ENCODE data around the gene CMC1. TPM values are rescaled to one million over a fixed set of nuclear protein-coding genes. Genes with fewer than 3 reads are reported as not detected.
A peak's percentile ranks its signal among the peaks of the same experiment; 100 is the strongest.

Gene CMC1
- total RNA-seq, 1 experiment from 2014 or later: 15.9 TPM

DNA sequence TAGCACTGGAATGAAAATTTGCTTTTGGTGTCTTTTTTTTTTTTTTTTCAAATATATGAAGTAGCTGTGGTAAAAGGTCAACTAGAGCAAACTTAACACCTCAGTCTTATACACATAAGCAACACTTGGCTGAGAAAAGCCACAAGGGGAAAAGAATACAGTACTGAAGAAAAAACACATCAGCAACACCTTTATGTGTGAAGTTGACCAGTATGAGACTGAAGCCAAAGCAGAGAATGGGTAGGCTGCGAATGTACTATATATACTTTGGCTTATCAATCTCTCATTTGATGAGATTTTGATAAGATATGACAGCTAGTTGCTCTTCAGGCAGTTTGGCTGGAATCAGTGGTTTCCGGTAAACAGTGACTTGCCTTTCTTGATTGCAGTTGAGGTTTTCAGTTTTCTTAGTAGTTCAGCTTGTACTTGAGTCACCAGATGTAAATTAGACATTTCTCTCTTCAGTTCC, 85.1 kb downstream of the CMC1 start:
- ATAC-seq (no peak), DNase-seq (ENCODE audit: low read depth, low spot score) (no peak)
- Histone ChIP-seq H3K4me1 (ENCODE audit: control insufficient read depth, insufficient read depth, low read length) (no peaks in the 10 kb centered on the region), H3K27me3 (ENCODE audit: control insufficient read depth, insufficient read depth, low read length) (no peaks in the 10 kb centered on the region), H3K36me3 (ENCODE audit: control insufficient read depth, insufficient read depth, low read length) (peaks cover 19% of the 10 kb centered on the region), H3K4me3 (ENCODE audit: low read depth in 2 of 2, low read length in 2 of 2) (no peak overlapping the region), H3K27ac (ENCODE audit: low read length) (no peak overlapping the region), H3K9me3 (ENCODE audit: control insufficient read depth, insufficient read depth, low read depth, low read length) (no peaks in the 10 kb centered on the region)
- intact Hi-C loops (cut with micrococcal nuclease; ENCODE audit: unreplicated experiment) (no loop called here), in situ Hi-C loops (cut with HindIII; ENCODE audit: low pct_unique_long_range_greater_than_20kb, low sequenced_read_pairs) (no loop called here)
- ChIA-PET POLR2A (no interaction called here), CTCF (interaction anchor here (0.6 to 1.2 kb wide), 2 partner anchors 215 to 615 kb away, joined by 5 read pairs; no protein-coding TSS in a partner anchor)
- BruUV-seq (replicated peaks): no TSS peak
- no peak for TF ChIP-seq POLR2AphosphoS5 (IDR thresholded peaks at IDR 0.05; ENCODE audit: low read depth, low read length)
- TF ChIP-seq, protein P1, sequence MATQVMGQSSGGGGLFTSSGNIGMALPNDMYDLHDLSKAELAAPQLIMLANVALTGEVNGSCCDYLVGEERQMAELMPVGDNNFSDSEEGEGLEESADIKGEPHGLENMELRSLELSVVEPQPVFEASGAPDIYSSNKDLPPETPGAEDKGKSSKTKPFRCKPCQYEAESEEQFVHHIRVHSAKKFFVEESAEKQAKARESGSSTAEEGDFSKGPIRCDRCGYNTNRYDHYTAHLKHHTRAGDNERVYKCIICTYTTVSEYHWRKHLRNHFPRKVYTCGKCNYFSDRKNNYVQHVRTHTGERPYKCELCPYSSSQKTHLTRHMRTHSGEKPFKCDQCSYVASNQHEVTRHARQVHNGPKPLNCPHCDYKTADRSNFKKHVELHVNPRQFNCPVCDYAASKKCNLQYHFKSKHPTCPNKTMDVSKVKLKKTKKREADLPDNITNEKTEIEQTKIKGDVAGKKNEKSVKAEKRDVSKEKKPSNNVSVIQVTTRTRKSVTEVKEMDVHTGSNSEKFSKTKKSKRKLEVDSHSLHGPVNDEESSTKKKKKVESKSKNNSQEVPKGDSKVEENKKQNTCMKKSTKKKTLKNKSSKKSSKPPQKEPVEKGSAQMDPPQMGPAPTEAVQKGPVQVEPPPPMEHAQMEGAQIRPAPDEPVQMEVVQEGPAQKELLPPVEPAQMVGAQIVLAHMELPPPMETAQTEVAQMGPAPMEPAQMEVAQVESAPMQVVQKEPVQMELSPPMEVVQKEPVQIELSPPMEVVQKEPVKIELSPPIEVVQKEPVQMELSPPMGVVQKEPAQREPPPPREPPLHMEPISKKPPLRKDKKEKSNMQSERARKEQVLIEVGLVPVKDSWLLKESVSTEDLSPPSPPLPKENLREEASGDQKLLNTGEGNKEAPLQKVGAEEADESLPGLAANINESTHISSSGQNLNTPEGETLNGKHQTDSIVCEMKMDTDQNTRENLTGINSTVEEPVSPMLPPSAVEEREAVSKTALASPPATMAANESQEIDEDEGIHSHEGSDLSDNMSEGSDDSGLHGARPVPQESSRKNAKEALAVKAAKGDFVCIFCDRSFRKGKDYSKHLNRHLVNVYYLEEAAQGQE (IDR thresholded peaks at IDR 0.05; ENCODE audit: insufficient read depth in 1 of 2, low read depth in 2 of 2, low read length in 1 of 2): no peak
- TF ChIP-seq SIN3A (IDR thresholded peaks at IDR 0.05; ENCODE audit: borderline replicate concordance, insufficient read depth, low read depth, low read length): no peak
- TF ChIP-seq, protein P2, sequence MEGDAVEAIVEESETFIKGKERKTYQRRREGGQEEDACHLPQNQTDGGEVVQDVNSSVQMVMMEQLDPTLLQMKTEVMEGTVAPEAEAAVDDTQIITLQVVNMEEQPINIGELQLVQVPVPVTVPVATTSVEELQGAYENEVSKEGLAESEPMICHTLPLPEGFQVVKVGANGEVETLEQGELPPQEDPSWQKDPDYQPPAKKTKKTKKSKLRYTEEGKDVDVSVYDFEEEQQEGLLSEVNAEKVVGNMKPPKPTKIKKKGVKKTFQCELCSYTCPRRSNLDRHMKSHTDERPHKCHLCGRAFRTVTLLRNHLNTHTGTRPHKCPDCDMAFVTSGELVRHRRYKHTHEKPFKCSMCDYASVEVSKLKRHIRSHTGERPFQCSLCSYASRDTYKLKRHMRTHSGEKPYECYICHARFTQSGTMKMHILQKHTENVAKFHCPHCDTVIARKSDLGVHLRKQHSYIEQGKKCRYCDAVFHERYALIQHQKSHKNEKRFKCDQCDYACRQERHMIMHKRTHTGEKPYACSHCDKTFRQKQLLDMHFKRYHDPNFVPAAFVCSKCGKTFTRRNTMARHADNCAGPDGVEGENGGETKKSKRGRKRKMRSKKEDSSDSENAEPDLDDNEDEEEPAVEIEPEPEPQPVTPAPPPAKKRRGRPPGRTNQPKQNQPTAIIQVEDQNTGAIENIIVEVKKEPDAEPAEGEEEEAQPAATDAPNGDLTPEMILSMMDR (IDR thresholded peaks at IDR 0.05): no peak
- no peak for TF ChIP-seq TCF7L2 (IDR thresholded peaks at IDR 0.05; ENCODE audit: low read depth, low read length)

DNA sequence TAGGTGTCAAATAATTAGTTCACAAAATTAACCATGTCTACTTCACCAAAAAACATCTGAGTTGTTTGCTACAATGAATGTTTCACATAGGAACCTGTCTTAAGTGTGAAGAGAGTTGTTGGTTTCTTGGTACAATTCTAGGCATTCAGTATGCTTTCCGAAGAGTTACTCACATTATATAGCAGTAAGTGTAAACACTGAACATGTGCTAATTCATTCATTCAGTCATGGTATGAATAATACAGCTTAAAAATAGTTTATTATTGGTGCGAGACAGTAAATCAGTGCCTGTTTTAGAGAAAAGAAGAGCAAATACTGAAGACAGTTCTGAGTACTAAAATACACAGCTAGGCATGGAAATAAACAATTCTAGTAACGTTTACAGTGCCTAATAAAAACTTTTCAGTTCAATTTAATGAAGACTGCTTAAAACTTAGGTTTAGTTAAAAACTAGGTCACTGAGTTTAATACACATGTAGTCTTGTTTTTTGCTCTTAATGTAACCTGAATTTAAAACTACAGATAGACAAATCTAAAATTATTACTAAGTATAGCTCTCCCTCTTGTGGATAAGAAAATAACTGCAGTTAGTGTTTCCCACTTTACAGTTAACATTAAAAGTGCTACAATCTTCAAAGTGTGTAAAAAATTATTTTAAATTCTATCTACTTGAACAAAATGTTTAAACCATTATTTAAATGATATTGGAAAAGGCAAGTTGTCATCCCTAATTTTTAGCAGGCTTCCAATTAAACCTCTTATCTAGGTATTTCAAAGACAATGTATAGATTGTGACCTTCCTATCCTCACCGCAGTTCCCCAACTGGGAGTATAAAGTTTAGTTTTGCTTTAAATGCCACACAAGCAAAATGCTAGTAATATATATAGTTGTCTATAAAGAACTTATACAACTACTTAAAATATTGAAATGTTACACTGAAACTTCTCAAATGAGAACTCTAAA, 87.1 kb downstream of the CMC1 start:
- no peak for DNase-seq (ENCODE audit: low read depth, low spot score)
- H3K9me3 ChIP-seq (ENCODE audit: control insufficient read depth, insufficient read depth, low read depth, low read length): no peaks in the 10 kb centered on the region
- peaks cover 16% of the 10 kb centered on the region for H3K36me3 ChIP-seq (ENCODE audit: control insufficient read depth, insufficient read depth, low read length)
- CTCF ChIA-PET: interaction anchor here (0.6 to 1.8 kb wide), 2 partner anchors 606 to 617 kb away, joined by 3 to 6 read pairs; partner anchors contain the start of gene EOMES
- no peak overlapping the region for H3K27ac ChIP-seq (ENCODE audit: low read length)
- TF ChIP-seq, protein P1 (IDR thresholded peaks at IDR 0.05; ENCODE audit: insufficient read depth in 1 of 2, low read depth in 2 of 2, low read length in 1 of 2): no peak
- TF ChIP-seq SIN3A (IDR thresholded peaks at IDR 0.05; ENCODE audit: borderline replicate concordance, insufficient read depth, low read depth, low read length): no peak
- no peak for TF ChIP-seq TCF7L2 (IDR thresholded peaks at IDR 0.05; ENCODE audit: low read depth, low read length)
- no peak for TF ChIP-seq POLR2AphosphoS5 (IDR thresholded peaks at IDR 0.05; ENCODE audit: low read depth, low read length)
- TF ChIP-seq, protein P2 (IDR thresholded peaks at IDR 0.05): peak; percentile 46; the same call in 1 of the 2 replicates
- BruUV-seq (replicated peaks): no TSS peak
- POLR2A ChIA-PET: interaction anchor here (1.2 kb wide), 1 partner anchor 20 kb away, joined by 3 read pairs; the partner anchor contains the start of genes AZI2 and ZCWPW2
- H3K4me3 ChIP-seq (ENCODE audit: low read depth in 2 of 2, low read length in 2 of 2): no peak overlapping the region
- in situ Hi-C loops (cut with HindIII; ENCODE audit: low pct_unique_long_range_greater_than_20kb, low sequenced_read_pairs) (no loop called here), intact Hi-C loops (cut with micrococcal nuclease; ENCODE audit: unreplicated experiment) (no loop called here)
- H3K27me3 ChIP-seq (ENCODE audit: control insufficient read depth, insufficient read depth, low read length): no peaks in the 10 kb centered on the region
- ATAC-seq: no peak
- H3K4me1 ChIP-seq (ENCODE audit: control insufficient read depth, insufficient read depth, low read length): no peaks in the 10 kb centered on the region
